HEK293 (cell line): ENCODE results near the gene HIRIP3.

Source experiments
- CTCF ChIA-PET: fragments of 350-600 bp; formaldehyde crosslinking; extraction: SDS; loops from one replicate; lab custom pipeline; 2021; ENCODE audit warnings: antibody characterized with exemption; lab: Yijun Ruan, JAX
- POLR2A ChIA-PET: fragments of 300-600 bp; formaldehyde crosslinking; extraction: SDS; loops from one replicate; lab custom pipeline; 2020; ENCODE audit warnings: antibody characterized with exemption, inconsistent platforms; lab: Yijun Ruan, JAX
- H3K27ac ChIP-seq: fragments of 200-500 bp; sonication (Bioruptor generic); 2 replicates; pipeline ENCODE4 v1.5.1; 2014; ENCODE audit warnings: low read depth, low read length, control low read depth, inconsistent platforms; ENCODE audit errors: extremely low read depth
- H3K36me3 ChIP-seq, 2 experiments: fragments of 200-500 bp in 1 of 2; sonication (Bioruptor generic) in 1 of 2; 1 replicate in 1 of 2; 2 replicates in 1 of 2; pipeline ENCODE4 v1.5.1; 2014 to 2017; ENCODE audit warnings: inconsistent platforms in 2 of 2, low read length in 2 of 2; ENCODE audit not compliant: control insufficient read depth in 2 of 2, insufficient read depth in 1 of 2
- H3K4me1 ChIP-seq: fragments of 200-500 bp; sonication (Bioruptor generic); 2 replicates; pipeline ENCODE4 v1.5.1; 2014; ENCODE audit warnings: mild to moderate bottlenecking, low read length, inconsistent platforms; ENCODE audit not compliant: control insufficient read depth, insufficient read depth
- H3K4me3 ChIP-seq: 2 replicates; pipeline ENCODE4 v1.5.1; 2011; ENCODE audit warnings: low read depth, mild to moderate bottlenecking, control low read depth, low read length, moderate library complexity
- H3K9me3 ChIP-seq: fragments of 200-500 bp; sonication (Bioruptor generic); 2 replicates; pipeline ENCODE4 v1.5.1; 2014; ENCODE audit warnings: low read depth, low read length, inconsistent platforms; ENCODE audit not compliant: control insufficient read depth, insufficient read depth
- BCL6B ChIP-seq: fragments of 450-650 bp; formaldehyde crosslinking; IDR thresholded peaks from 2 replicates; pipeline ENCODE4 v1.5.1; 2017; ENCODE audit warnings: missing biosample characterization, missing genetic modification characterization
- GLI2 ChIP-seq: fragments of 450-650 bp; formaldehyde crosslinking; IDR thresholded peaks from 2 replicates; pipeline ENCODE4; 2017; ENCODE audit warnings: missing biosample characterization, missing genetic modification characterization, low read depth, borderline replicate concordance
- KLF1 ChIP-seq: fragments of 450-650 bp; formaldehyde crosslinking; IDR thresholded peaks from 2 replicates; pipeline ENCODE4 v1.5.1; 2016; ENCODE audit warnings: missing biosample characterization, missing genetic modification characterization
- PRDM4 ChIP-seq: fragments of 450-650 bp; formaldehyde crosslinking; IDR thresholded peaks from 2 replicates; pipeline ENCODE4 v1.5.1; 2017; ENCODE audit warnings: missing biosample characterization, missing genetic modification characterization
- SALL2 ChIP-seq: fragments of 450-650 bp; formaldehyde crosslinking; IDR thresholded peaks from 2 replicates; pipeline ENCODE4 v1.5.0; 2017; ENCODE audit warnings: missing biosample characterization, mild to moderate bottlenecking, missing genetic modification characterization, borderline replicate concordance
- YY1 ChIP-seq: fragments of 450-650 bp; formaldehyde crosslinking; IDR thresholded peaks from 2 replicates; pipeline ENCODE4 v1.5.1; 2018; ENCODE audit warnings: missing biosample characterization, missing genetic modification characterization
- YY2 ChIP-seq: fragments of 450-650 bp; formaldehyde crosslinking; IDR thresholded peaks from 2 replicates; pipeline ENCODE4 v1.5.1; 2016; ENCODE audit warnings: missing biosample characterization, missing genetic modification characterization
- ZNF10 ChIP-seq: fragments of 450-650 bp; formaldehyde crosslinking; IDR thresholded peaks from 2 replicates; pipeline ENCODE4 v1.5.1; 2017; ENCODE audit warnings: missing biosample characterization, missing genetic modification characterization
- ZNF155 ChIP-seq: fragments of 450-650 bp; formaldehyde crosslinking; IDR thresholded peaks from 2 replicates; pipeline ENCODE4 v1.5.1; 2016; ENCODE audit warnings: missing biosample characterization, missing genetic modification characterization
- ZNF157 ChIP-seq: fragments of 450-650 bp; formaldehyde crosslinking; IDR thresholded peaks from 2 replicates; pipeline ENCODE4 v1.5.1; 2016; ENCODE audit warnings: missing biosample characterization, missing genetic modification characterization
- ZNF16 ChIP-seq: fragments of 450-650 bp; formaldehyde crosslinking; IDR thresholded peaks from 2 replicates; pipeline ENCODE4 v1.5.1; 2016; ENCODE audit warnings: low read depth, missing biosample characterization, missing genetic modification characterization
- ZNF19 ChIP-seq: fragments of 450-650 bp; formaldehyde crosslinking; IDR thresholded peaks from 2 replicates; pipeline ENCODE4; 2016; ENCODE audit warnings: missing biosample characterization, missing genetic modification characterization, low read depth
- ZNF24 ChIP-seq: fragments of 450-650 bp; formaldehyde crosslinking; IDR thresholded peaks from 2 replicates; pipeline ENCODE4 v1.5.1; 2016; ENCODE audit warnings: missing biosample characterization, missing genetic modification characterization
- ZNF274 ChIP-seq, 2 experiments: fragments of 200-500 bp in 1 of 2; fragments of 450-650 bp in 1 of 2; sonication (Bioruptor generic) in 1 of 2; formaldehyde crosslinking in 1 of 2; IDR thresholded peaks; 2 replicates each; pipeline versions ENCODE4 v1.5.1 to v1.6.1; 2014 to 2016; ENCODE audit warnings: borderline replicate concordance in 1 of 2, inconsistent platforms in 1 of 2, low read length in 1 of 2, missing biosample characterization in 1 of 2, missing genetic modification characterization in 1 of 2
- ZNF501 ChIP-seq: fragments of 450-650 bp; formaldehyde crosslinking; IDR thresholded peaks from 2 replicates; pipeline ENCODE4 v1.5.1; 2016; ENCODE audit warnings: missing biosample characterization, missing genetic modification characterization
- ZNF530 ChIP-seq: fragments of 450-650 bp; formaldehyde crosslinking; IDR thresholded peaks from 2 replicates; pipeline ENCODE4 v1.5.1; 2016; ENCODE audit warnings: low read depth, missing biosample characterization, missing genetic modification characterization
- ZNF629 ChIP-seq: fragments of 450-650 bp; formaldehyde crosslinking; IDR thresholded peaks from 2 replicates; pipeline ENCODE4 v1.5.1; 2017; ENCODE audit warnings: missing biosample characterization, missing genetic modification characterization
- ZNF658 ChIP-seq: fragments of 450-650 bp; formaldehyde crosslinking; IDR thresholded peaks from 2 replicates; pipeline ENCODE4; 2016; ENCODE audit warnings: missing biosample characterization, missing genetic modification characterization
- ZNF670 ChIP-seq: fragments of 450-650 bp; formaldehyde crosslinking; IDR thresholded peaks from 2 replicates; pipeline ENCODE4 v1.5.1; 2016; ENCODE audit warnings: missing biosample characterization, missing genetic modification characterization, low read depth
- ZNF701 ChIP-seq: fragments of 450-650 bp; formaldehyde crosslinking; IDR thresholded peaks from 2 replicates; pipeline ENCODE4 v1.5.1; 2016; ENCODE audit warnings: missing biosample characterization, missing genetic modification characterization
- ZNF704 ChIP-seq: fragments of 450-650 bp; formaldehyde crosslinking; IDR thresholded peaks from 2 replicates; pipeline ENCODE4 v1.5.1; 2016; ENCODE audit warnings: missing biosample characterization, missing genetic modification characterization
- ZNF707 ChIP-seq: fragments of 450-650 bp; formaldehyde crosslinking; IDR thresholded peaks from 2 replicates; pipeline ENCODE4 v1.5.1; 2016; ENCODE audit warnings: missing biosample characterization, missing genetic modification characterization
- ZNF843 ChIP-seq: fragments of 450-650 bp; formaldehyde crosslinking; IDR thresholded peaks from 2 replicates; pipeline ENCODE4 v1.5.1; 2016; ENCODE audit warnings: missing biosample characterization, missing genetic modification characterization
- ZSCAN16 ChIP-seq: fragments of 450-650 bp; formaldehyde crosslinking; IDR thresholded peaks from 2 replicates; pipeline ENCODE4 v1.5.1; 2016; ENCODE audit warnings: missing biosample characterization, missing genetic modification characterization

Gene HIRIP3

GRCh38 chr16:29971304-29971703 is 24.1 kb downstream of the HIRIP3 start (continued):
- TF ChIP-seq ZNF274 (IDR thresholded peaks at IDR 0.05; ENCODE audit: low read length): no peak
- no peak for TF ChIP-seq ZNF274 (tag by site-specific recombination; IDR thresholded peaks at IDR 0.05; ENCODE audit: borderline replicate concordance)
- TF ChIP-seq ZNF843 (tag by site-specific recombination): no peak
- no peak for TF ChIP-seq BCL6B (tag by site-specific recombination)
- TF ChIP-seq YY2 (tag by site-specific recombination): no peak
- TF ChIP-seq ZNF155: no peak
- no peak for TF ChIP-seq ZNF629
- no peak for TF ChIP-seq GLI2 (tag by site-specific recombination)
- TF ChIP-seq ZNF701 (tag by site-specific recombination): no peak
- TF ChIP-seq ZNF24 (tag by site-specific recombination): no peak

- Histone ChIP-seq H3K27ac (no peak overlapping the region), H3K4me1 (no peaks in the 10 kb centered on the region), H3K36me3 (peaks cover 3 to 32% of the 10 kb centered on the region in 2 experiments; a peak in 2 of 3 replicates), H3K9me3 (no peaks in the 10 kb centered on the region), H3K4me3 (no peak overlapping the region)
- TF ChIP-seq ZNF501 (tag by site-specific recombination) (no peak), ZNF19 (tag by site-specific recombination) (no peak), ZNF16 (no peak), YY1 (no peak), ZNF274 (IDR thresholded peaks at IDR 0.05; ENCODE audit: low read length) (no peak), ZNF274 (tag by site-specific recombination; IDR thresholded peaks at IDR 0.05; ENCODE audit: borderline replicate concordance) (no peak), ZNF10 (tag by site-specific recombination) (no peak), ZNF530 (tag by site-specific recombination) (no peak), ZNF707 (tag by site-specific recombination) (no peak), ZNF157 (tag by site-specific recombination) (no peak)
- ChIA-PET CTCF (no interaction called here), POLR2A (no interaction called here)
These were observed 27.2 kb downstream of the HIRIP3 start for GRCh38 chr16:29968205-29968604.

- peaks cover 3 to 4% of the 10 kb centered on the region in 2 experiments; a peak in 2 of 3 replicates for H3K36me3 ChIP-seq
- TF ChIP-seq ZNF274 (IDR thresholded peaks at IDR 0.05; ENCODE audit: low read length) (no peak), ZNF274 (tag by site-specific recombination; IDR thresholded peaks at IDR 0.05; ENCODE audit: borderline replicate concordance) (no peak), ZNF658 (tag by site-specific recombination) (no peak), KLF1 (tag by site-specific recombination) (peak; percentile 31; the same call in 1 of the 2 replicates), ZSCAN16 (no peak), ZNF704 (tag by site-specific recombination) (no peak), SALL2 (tag by site-specific recombination) (no peak), ZNF670 (tag by site-specific recombination) (no peak), PRDM4 (tag by site-specific recombination) (no peak)
- CTCF ChIA-PET: interaction anchor here (0.6 to 1.0 kb wide), 4 partner anchors 10 to 90 kb away, joined by 3 to 8 read pairs (median 4); partner anchors contain the start of gene TAOK2
- H3K4me1 ChIP-seq: 0 out of 2 replicates have a peak, but pooled peaks cover 3% of the 10 kb centered on the region
- no peak overlapping the region for H3K4me3 ChIP-seq
- no peaks in the 10 kb centered on the region for H3K9me3 ChIP-seq
- POLR2A ChIA-PET: interaction anchor here (1.4 kb wide), 1 partner anchor 10 kb away, joined by 11 read pairs; the partner anchor contains the start of gene TAOK2
- H3K27ac ChIP-seq: no peak overlapping the region
These were observed 32.2 kb downstream of the HIRIP3 start for GRCh38 chr16:29963021-29963743.
